DMS53 treated with DMSO at 0.1 percent for 48 hours (cell line): ENCODE results near the gene MAML1.

ENCODE experiments used
- DNase-seq: peaks from one replicate; lab custom pipeline; 2025; ENCODE audit not compliant: unreplicated experiment; lab: John Stamatoyannopoulos, UW

Gene MAML1

DNA sequence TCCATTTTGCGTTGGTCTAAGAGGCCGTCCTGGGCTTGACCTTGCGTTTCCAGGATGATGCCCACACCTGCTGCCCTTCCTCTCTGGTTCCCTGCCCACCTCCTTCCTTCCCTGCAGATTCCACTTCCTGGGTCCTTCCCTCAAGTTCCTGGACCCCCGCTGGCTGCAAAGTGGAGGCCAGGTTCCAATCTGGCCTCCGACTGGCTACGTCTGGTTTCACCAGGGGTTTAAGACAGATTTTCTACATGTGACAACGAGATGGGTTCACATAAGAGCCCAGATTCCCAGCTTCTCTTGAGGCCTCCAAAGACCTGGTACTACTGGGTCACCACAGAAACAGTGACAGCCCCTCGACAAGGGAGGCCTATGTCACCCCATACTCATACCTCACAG is 71.9 kb downstream of the MAML1 start:
- no peak for DNase-seq

DNA sequence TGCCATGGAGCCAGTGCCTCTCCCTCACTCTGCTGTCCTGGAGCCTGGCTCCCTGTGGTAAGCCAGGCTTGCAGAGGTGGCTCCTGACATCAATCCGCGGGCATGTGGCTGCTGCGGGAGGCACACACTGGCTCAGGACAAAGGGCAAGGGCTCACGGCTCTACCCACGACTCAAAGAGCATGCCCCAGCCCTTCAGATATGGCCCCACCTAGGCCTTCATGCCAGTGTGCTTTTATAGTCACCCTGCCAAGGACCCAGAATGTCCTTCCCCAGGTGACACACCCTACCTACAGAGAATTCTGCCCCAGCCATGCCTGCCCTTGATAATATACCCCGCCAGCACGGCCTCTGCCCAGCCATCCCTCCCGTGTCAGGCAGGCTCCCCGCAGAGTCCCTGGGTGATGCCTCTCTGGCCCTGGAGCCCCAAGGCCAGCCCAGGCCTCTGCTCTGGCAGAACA is 72.5 kb downstream of the MAML1 start:
- no peak for DNase-seq

DNA sequence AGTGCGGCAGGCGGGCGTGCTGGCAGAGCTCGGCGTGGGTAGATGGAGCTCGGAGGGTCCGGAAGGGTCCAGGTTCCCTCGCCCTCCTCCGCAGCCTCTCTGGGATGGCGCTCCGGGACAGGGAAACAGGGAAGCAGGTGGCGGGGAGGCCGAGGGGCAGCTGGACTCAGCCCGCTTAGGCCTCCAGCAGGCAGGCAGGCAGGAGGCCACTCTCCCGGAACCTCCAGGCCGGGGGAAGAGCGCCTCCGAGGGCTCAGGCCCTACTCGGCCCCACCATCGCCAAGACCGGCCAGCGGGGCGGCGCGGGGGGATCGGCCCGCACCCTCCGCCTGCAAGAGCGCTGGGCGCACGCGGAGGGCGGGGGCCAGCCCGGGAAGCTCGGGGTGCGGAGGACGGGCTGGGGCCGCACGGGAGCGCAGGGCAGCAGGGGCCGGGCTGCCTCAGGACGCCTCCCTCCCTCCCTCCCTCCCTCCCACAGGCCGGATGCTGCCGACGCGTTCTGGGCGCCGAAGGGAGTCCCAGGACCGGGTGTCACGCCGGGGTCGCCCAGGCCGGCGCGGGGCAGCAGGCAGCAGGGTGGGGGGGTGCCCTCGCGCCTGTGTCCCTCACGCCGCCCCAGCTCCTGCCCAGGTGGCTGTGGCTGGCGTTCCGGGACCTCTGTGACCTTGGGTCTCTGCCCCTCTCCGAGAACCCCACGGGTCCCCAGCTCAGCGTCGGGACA is 73.1 kb downstream of the MAML1 start:
- DNase-seq = no peak

DNA sequence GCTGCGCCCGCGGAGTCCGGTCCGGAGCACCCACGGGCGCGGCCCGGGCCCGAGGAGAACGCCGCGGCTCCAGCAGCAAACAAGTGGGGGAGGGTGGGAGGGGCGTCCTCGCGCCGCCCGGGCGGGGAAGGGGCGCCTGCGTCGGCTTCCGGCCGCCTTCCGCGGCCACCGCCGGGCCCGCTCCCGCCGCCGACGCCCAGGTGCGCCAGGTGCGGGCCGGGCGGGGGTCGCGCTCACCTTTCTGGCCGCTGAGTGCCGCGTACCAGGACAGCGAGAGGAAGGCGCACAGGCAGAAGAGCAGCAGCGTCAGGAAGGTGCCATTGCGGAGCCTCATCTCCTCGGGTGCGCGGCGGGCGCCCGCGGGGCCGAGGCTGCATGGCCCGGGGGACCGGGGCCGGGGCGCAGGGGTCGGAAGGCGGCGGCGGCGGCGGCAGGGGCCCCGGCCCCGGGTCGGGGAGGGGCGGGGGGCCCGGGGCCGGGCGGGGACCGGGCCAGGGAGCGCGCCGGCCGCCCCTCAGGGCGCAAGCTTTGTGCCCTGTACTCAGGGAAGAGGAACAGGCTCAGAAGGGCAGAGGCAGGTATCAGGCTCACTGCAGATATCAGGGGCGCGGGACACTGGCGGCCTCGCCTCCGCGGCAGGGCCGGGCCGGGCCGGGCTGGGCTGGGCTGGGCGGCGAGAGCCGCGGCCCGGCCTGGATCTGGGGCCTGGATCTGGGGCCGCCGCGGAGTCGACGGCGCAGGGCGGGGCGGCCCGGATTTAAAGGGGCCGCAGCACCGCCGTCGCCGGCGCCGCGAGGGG is 73.8 kb downstream of the MAML1 start, which contains the start of gene MGAT4B:
Gene MGAT4B, minus strand, starts transcription at position 617 of the 799 bp plus-strand sequence. Its CDS starts 283 bp downstream, at position 334.
- DNase-seq = peak; percentile 60

DNA sequence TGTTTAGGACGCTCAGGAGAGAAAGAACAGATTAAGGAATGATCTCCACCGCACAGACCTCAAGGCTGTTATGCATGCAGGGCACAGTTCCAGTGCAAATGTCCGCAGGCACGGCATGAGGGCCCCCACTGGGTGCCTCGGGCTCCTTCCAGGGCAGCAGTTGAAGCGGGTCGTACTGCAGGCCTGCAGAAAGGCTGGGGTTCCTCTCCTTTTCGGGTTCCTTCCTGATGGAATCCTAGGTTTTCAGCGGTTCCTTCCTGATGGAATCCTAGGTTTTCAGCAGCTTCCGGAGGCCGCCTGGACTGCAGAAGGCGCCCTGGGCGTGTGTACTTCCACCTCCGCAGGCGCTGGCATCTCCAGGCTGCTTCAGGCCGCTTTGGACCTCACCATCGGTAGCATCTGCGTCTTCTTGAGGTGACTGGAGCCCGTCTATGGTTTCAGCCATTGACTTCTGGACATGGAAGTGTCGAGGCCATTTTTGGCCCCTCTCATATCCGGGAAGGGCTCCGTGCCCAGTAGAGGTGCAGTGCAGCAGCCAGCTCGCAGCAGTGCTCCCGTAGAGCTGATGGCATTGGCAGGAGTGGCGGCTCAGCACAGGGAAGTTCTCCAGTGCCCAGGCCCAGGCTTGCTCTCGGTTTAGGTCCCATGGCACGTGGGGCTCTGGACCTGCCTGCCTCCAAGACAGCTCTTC is 79.7 kb downstream of the MAML1 start:
- no peak for DNase-seq

DNA sequence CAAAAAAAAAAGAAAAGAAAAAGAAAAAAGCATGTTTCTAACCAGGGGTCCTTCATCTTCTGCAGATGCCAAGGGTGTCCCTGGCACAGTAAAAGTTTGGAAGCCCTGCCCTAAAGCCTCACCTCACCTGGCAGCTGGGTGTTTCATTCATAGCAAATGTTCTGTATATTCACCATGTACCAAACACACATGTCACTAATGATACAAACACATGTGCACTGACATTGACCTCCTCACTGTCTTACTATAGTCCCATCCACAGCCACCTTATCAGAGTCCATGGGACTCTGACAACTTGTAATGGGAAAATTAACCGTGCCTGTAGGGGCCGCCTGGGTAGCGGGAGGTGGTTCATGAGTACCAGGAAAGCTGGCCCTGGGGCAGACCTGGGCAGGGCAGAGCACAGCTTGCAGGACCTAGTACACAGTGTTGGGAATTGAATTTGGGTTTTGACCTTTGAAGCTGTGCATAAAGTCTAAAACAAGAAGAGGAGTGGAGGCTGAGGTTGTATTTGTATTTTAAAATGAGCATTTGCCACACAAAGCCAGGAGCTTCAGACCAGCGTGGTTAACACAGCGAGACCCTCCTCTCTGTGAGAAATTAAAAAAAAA is 80.5 kb downstream of the MAML1 start:
- no peak for DNase-seq

DNA sequence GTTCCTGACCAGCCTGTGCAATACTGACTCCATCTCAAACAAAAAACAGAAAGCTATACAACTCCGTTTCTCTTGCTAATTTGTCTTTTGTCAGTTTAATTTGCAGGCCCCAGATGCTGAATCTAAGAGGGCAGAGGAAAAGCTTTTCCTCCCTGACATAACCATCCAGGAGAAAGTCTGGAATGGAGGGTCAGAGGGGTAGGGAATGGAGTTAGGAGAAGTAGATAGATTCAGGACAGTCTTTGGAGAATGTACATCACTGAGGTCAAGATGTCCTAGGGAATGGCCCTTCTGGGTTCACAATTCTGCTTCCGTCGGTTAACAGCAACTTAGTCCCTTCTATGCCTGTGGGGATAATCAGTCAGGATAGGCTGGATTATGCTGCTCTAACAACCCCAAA is 81.5 kb downstream of the MAML1 start:
- DNase-seq = no peak

DNA sequence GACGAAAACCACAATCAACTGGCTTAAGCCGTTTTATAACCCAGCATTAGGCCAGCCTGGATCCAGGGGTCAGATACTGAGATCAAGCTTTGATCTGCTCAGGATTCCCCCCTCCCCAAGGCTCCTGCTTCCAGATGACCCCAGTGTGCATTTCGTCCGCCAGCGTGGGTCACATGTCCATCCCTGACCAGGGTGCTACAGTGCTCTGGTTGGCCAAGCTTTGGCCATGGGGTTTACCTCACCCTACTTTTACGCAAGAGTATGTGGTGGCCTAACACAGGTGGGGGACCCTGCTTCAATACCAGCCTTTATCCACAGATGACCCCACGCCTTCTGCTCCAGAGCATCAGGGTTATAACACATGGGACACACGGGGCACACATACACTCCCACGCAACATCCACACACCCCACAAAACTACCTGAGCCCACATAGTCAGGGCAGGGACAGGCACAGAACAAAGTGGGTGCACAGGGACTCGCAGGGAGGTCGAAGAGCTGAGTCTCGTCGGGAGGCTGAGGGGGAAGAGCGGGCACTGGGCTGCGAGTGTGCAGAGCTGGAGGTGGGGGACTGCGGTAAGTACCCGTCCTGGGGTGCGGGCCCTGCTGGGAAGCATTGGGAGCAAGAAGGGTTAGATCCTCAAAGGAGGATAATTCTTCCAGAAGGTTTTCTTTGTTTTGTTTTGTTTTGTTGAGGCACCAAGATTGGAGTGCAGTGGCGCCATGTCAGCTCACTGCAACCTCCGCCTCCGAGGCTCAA is 83.0 kb downstream of the MAML1 start:
- no peak for DNase-seq

DNA sequence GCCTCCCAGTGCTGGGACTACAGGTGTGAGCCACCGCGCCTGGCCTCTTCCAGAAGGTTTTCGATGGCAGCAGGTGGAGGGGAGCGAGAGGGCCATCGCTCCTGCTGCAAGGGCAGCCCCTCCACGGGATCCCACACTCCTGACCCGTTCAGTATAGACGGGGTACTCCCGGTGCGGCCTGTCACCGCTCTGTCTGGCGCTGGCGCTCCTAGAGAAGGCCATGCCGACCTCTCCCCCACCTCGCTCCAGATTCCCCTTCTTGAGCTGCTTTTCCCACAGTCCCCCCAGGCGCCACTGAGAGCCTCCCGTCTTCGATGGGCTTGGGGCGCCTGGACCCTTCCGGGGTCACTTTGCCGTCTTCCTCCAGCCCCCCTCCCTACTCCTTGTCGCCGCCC is 83.8 kb downstream of the MAML1 start:
- no peak for DNase-seq

DNA sequence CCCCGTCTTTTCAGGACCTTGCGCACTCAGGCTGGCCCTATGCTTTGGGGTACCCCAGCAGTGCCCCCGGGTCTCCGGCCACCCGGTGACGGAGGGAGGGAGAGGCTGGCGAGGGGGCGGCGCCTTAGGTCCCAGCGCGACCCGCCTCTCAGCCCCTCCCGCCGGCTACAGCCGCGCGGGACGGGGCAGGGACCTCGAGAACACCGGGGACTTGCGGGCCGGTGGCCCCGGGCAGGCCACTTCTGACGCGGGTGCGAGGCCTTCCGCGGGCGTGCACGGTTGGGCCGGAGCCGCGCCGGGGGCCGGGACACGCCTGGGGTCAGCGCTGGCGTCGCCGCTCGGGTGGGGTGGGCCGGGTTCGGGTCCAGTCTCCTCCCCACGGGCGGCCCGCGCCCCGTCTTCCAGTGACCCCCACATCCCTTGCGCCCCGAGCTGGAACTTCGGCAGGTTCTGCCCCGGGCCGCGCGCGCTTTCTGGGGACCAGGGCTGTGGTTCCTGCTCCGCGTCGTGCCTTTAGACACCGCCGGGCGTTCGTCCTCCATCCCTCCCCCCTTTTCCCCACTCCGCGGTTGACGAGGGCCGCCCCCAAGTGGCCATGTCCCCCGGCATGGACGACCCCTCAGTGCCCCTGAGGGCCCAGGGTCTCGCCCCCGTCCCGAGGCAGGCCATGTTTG is 84.3 kb downstream of the MAML1 start:
- no peak for DNase-seq

DNA sequence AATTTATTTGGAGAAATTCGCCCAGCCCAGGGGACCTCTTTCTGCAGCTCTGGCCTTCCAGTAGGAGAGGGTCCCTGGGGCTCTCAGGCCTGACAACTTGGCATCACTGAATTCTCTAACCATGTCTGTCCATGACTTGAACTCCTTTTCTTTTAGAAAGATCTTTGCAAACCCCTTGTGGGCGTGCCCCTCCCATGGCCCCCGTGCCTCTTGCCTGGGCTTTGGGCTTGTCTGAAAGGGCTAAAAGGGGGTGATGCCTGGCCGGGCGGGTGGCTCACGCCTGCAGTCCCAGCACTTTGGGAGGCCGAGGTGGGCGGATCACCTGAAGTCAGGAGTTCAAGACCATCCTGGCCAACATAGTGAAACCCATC is 84.8 kb downstream of the MAML1 start:
- no peak for DNase-seq

DNA sequence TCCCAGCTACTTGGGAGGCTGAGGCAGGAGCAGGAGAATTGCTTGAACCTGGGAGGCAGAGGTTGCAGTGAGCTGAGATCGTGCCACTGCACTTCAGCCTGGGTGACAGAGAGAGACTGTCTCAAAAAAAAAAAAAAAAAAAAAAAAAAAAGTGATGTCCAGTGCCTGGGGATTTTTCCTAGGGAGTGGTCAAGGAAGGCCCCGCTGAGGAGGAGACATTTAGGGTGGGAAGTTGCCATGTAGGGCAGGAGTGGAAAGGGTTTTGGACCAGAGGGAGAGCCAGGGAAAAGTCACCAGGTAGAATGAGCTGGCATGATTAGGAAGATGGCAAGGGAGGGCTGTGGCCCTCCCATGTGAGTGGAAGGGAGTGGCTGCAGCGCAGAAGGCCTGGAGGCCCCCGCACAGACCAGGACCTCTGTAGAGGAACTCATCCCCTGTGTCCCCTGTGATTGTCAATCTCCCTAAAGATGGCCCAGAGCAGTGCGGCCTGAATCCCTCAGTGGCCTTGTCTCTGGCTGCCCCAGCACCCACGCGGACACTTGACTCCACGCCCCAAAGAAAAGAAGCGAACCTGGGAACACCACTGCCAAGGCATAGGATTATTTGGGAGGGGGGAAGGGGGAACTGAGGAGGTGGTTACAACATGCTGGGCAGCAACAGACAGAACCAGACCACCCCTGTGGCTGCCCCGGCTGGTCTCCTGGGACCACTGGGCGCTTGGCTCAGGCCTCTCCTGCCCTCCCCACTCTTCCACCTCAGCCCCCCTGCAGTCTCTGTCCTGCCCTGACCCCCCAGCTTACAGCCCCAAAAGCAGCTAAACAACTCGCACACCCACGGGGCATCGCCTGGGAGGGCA is 85.5 kb downstream of the MAML1 start:
- DNase-seq = no peak

DNA sequence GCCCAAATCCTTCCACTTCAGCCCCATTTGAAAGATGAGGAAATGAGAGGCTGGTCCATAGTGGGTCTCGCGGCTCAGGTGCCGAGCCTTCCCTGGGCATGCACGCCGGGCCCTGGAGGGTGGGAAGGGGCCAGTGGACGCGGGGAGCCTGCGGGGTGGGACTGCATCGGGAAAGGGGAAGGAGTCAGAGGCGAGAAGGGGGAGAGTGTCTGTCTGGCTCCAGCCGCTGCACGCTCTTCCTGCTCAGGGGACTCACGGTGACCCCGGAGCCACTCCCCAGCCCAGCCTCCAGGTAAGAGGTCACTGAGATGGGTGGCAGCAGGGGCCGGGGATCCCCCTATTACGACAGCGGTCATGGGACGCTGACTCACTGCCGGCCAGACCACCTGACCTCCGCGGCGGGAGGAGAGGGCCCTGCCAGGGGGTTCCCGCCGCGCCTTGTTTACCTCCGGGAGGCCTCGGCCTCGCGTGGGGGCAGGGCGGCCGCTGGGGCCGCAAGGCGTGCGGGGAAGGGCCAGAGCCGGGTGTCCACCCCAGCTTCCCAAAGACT is 86.2 kb downstream of the MAML1 start:
- peak; percentile 82 for DNase-seq

DNA sequence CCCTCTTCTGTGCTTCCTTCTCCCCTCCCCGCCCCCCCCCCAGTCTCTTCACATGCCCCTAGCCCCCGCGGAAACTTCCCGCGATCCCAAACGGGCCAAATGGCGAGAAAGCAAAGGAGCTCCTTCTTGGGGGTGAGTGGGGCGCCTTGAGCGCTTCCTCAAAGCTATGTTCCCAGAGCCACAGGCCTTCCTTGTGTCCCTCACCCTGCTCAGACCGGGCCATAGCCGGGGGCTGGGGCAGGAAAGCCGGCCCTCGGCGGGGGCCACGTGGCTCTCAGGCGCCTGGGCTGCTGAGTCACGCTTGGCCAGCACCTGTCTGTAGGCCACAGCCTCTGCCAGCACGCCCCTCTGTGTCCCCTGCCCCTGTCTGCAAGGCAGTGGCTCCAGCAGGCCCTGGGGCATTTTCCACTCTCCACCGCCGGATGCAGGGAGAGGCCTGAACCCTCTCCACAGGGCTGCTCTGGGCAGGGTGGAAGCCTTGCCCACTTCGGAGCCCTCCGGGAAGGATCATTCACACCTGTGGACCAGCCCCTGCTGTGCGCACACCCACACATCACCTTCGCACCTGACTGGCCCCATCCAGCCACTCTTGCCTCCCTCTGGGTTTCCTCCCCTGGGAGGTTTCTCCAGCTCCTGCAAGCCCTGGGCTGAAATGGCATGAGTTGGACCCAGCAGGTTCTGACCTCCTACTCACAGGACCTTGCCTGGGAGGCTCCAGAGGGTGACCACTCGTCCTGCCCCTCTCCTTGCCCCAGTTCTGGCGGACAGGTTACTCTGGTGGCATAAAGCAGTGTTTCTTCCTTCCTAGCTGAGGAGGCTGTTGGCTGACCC is 86.9 kb downstream of the MAML1 start:
- peak; percentile 70 for DNase-seq

DNA sequence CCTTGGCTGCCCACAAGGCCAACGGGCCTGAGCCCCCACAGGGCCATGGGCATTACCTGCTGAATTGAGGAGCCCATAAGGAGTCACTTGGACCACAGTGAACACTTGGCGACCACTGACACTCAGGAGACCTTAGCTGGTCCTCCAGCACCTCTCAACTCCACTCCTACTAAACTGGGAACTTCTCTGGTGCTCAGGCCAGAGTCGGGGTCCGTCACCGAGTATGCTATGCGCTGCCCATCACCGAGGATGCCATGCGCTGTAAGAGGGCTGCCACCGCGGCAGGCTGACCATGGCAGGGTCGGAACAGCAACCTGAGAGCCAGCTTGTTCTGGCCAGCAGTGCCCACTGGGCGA is 87.5 kb downstream of the MAML1 start:
- no peak for DNase-seq

DNA sequence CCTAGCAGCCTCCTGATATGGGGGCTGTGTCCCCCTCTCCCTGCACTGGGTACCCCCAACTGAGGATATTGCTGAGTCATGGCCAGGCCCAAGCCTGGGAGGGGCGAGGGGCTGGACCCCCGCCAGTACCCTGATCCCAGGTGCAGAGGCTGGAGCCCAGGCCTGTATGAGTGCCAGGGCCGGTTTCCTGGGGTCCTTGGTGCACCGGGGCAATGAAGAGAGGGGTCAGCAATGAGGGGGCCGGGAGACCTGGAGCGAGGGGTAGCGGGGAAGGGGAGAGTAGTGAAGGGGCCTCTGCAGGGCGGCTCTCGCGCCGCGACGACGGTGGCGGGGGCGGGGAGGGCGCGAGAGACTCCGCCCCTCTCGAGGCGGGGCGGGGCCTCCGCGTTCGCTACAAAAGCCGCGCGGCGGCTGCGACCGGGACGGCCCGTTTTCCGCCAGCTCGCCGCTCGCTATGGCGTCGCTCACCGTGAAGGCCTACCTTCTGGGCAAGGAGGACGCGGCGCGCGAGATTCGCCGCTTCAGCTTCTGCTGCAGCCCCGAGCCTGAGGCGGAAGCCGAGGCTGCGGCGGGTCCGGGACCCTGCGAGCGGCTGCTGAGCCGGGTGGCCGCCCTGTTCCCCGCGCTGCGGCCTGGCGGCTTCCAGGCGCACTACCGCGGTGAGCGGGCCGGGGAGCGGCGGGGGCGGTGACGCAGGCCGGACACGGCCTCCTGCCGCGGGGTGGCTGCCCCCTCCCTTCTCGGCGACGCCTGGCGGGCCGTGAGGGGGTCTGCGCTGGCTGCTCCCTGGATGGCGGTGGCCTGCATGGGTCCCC is 88.1 kb downstream of the MAML1 start, which contains the start of gene SQSTM1:
Gene SQSTM1, plus strand, starts transcription at position 423 of the 815 bp plus-strand sequence. Its CDS starts 32 bp downstream, at position 455.
- peak; percentile 56 for DNase-seq
